NT2/D1 (cell line): ENCODE data around the gene MAP1A.
"Not testable (repeated sequence)": the region's sequence is repeated elsewhere in the genome, so short reads cannot be mapped to it uniquely, and the experiment has no call there.

Experiments used
- SUZ12 ChIP-seq: IDR thresholded peaks from 2 replicates; pipeline ENCODE4 v1.6.1; 2011; ENCODE audit not compliant: insufficient read length, insufficient read depth; ENCODE audit errors: extremely low read depth
- YY1 ChIP-seq: IDR thresholded peaks from 2 replicates; pipeline ENCODE4 v1.6.1; 2011; ENCODE audit not compliant: insufficient read length, insufficient read depth
- ZNF274 ChIP-seq: IDR thresholded peaks from 2 replicates; pipeline ENCODE4 v1.6.1; 2011; ENCODE audit warnings: mild to moderate bottlenecking, low read depth, low read length

DNA sequence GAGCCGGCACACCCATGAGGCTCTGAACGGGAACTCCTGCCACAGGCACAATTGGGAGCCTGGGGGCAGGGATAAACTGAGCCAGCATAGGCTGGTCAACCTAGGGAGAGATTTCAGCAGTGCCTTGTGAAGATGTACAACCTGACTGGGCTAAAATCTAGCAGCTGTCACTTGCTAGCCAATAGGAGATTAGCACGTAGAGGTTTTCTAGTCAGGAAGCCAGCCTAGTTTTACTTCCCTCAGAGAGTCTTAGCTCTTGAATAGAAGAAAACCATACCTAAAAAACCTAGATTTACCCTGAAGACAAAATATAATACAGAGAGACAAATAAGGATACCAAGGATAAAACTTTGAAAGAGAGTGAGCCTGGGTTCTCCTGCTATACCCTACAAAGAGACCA, 45.3 kb downstream of the MAP1A start:
- not testable (repeated sequence) for TF ChIP-seq SUZ12, YY1, ZNF274
